ENCODE data around the gene TREX2.

The TREX2 gene

GRCh38 chrX:153440556-153441135, 5.2 kb downstream of the TREX2 start:
- no peak for TF ChIP-seq CTCF (IDR thresholded peaks at IDR 0.05; ENCODE audit: insufficient read depth, low read depth, low read length, missing control alignments)
- H3K4me3 ChIP-seq (ENCODE audit: low read depth, low read length): no peak overlapping the region
- DNase-seq (ENCODE audit: low read depth): no peak

- no peak overlapping the region for H3K4me3 ChIP-seq (ENCODE audit: low read depth, low read length)
- DNase-seq (ENCODE audit: low read depth): no peak
- no peak for TF ChIP-seq CTCF (IDR thresholded peaks at IDR 0.05; ENCODE audit: insufficient read depth, low read depth, low read length, missing control alignments)
Observed at GRCh38 chrX:153439977-153440376, 5.9 kb downstream of the TREX2 start.

- TF ChIP-seq CTCF (IDR thresholded peaks at IDR 0.05; ENCODE audit: insufficient read depth, low read depth, low read length, missing control alignments): peak; percentile 5
- H3K4me3 ChIP-seq (ENCODE audit: low read depth, low read length): no peak overlapping the region
- DNase-seq (ENCODE audit: low read depth): peak; percentile 17
Observed at GRCh38 chrX:153438532-153438931, 7.3 kb downstream of the TREX2 start.

- no peak for TF ChIP-seq CTCF (IDR thresholded peaks at IDR 0.05; ENCODE audit: insufficient read depth, low read depth, low read length, missing control alignments)
- no peak overlapping the region for H3K4me3 ChIP-seq (ENCODE audit: low read depth, low read length)
- DNase-seq (ENCODE audit: low read depth): no peak
Observed at GRCh38 chrX:153435845-153436244, 10.0 kb downstream of the TREX2 start.

- no peak for DNase-seq (ENCODE audit: low read depth)
- TF ChIP-seq CTCF (IDR thresholded peaks at IDR 0.05; ENCODE audit: insufficient read depth, low read depth, low read length, missing control alignments): no peak
- no peak overlapping the region for H3K4me3 ChIP-seq (ENCODE audit: low read depth, low read length)
Observed at GRCh38 chrX:153434801-153435200, 11.1 kb downstream of the TREX2 start.

GRCh38 chrX:153433781-153434285, 12.0 kb downstream of the TREX2 start:
- H3K4me3 ChIP-seq (ENCODE audit: low read depth, low read length): no peak overlapping the region
- DNase-seq (ENCODE audit: low read depth): no peak
- no peak for TF ChIP-seq CTCF (IDR thresholded peaks at IDR 0.05; ENCODE audit: insufficient read depth, low read depth, low read length, missing control alignments)

- no peak for DNase-seq (ENCODE audit: low read depth)
- no peak overlapping the region for H3K4me3 ChIP-seq (ENCODE audit: low read depth, low read length)
- TF ChIP-seq CTCF (IDR thresholded peaks at IDR 0.05; ENCODE audit: insufficient read depth, low read depth, low read length, missing control alignments): no peak
Observed at GRCh38 chrX:153433161-153433680, 12.6 kb downstream of the TREX2 start.
